Ovary (tissue), 9 donors: Measurements from ENCODE around the gene TNIK. TPM values are rescaled to one million over a fixed set of nuclear protein-coding genes. Genes with fewer than 3 reads are reported as not detected.
"Not testable (repeated sequence)": the region's sequence is repeated elsewhere in the genome, so short reads cannot be mapped to it uniquely, and the experiment has no call there.

ENCODE experiments used
- DNase-seq, 5 donors: peaks; one replicate each; pipeline ENCODE4 v3.0.0-alpha.2; 2019 to 2020
- H3K27ac ChIP-seq, 2 donors: fragments of 200-600 bp; one replicate each; pipeline versions ENCODE4 v1.5.1 to v1.8.0; 2019 to 2022
- H3K27me3 ChIP-seq: fragments of 200-600 bp; one replicate; pipeline ENCODE4 v1.8.0; 2022
- H3K36me3 ChIP-seq: fragments of 200-600 bp; sonication (generic); one replicate; pipeline ENCODE4 v1.5.1; 2019
- H3K4me1 ChIP-seq: one replicate; pipeline ENCODE4 v1.8.1; 2013; ENCODE audit warnings: mild to moderate bottlenecking, moderate library complexity; ENCODE audit not compliant: insufficient read depth
- H3K4me3 ChIP-seq: fragments of 200-600 bp; sonication (generic); one replicate; pipeline ENCODE4 v1.5.1; 2017
- H3K9me3 ChIP-seq, 2 donors: fragments of 200-600 bp in 1 of 2; sonication (generic) in 1 of 2; one replicate each; pipeline versions ENCODE4 v1.5.1 to v1.8.1; 2013 to 2019; ENCODE audit warnings: mild to moderate bottlenecking in 1 of 2, moderate library complexity in 1 of 2
- EP300 ChIP-seq: sonication (generic); formaldehyde crosslinking; IDR thresholded peaks from one replicate; pipeline ENCODE4 v1.6.1; 2017; ENCODE audit warnings: antibody characterized with exemption
- POLR2A ChIP-seq: fragments of 450-650 bp; IDR thresholded peaks from one replicate; pipeline ENCODE4 v1.6.1; 2017; ENCODE audit warnings: antibody characterized with exemption, mild to moderate bottlenecking, moderate library complexity
- WGBS, 3 donors: extraction: QIAGEN DNeasy Blood & Tissue Kit in 1 of 3; methylation state at CpG; one replicate each; pipeline versions ENCODE4 v1.1.5 to v1.1.7; 2013 to 2017; 5-methylcytosine and 5-hydroxymethylcytosine counted together
- intact Hi-C, 4 donors: fragments of 100-400 bp; cut with DNase I; formaldehyde crosslinking; loops; one replicate each; pipeline versions ENCODE4 v1.11.0 to v1.15.1; 2022 to 2023
- polyA plus RNA-seq, 2 donors: library from polyadenylated mRNA; stranded (reverse); fragments of 200-250 nt in 1 of 2; fragments of 350-450 nt in 1 of 2; fragmentation: Illumina TruSeq in 1 of 2; extraction: RNeasy Lipid Tissue Mini Kit (QIAGEN cat#74804) in 1 of 2; gene quantifications; one replicate each; pipeline ENCODE4 v1.2.3, GENCODE V29; 2013 to 2014
- total RNA-seq, 7 donors: library from RNA; depleted of rRNA in 2 of 7; stranded (reverse); fragments of >200 nt in 2 of 7; fragmentation: NEBNext Ultra II Directional in 3 of 7; extraction: Animal tissue kit (Norgen Biotek cat#: 25700) in 3 of 7; gene quantifications; one replicate each; pipeline versions ENCODE4 v1.1.0 to v1.2.4, GENCODE V29; 2016 to 2023
- TF ChIP-seq, protein P1 (sequence below), 3 donors: fragments of 450-650 bp in 2 of 3; fragments of 200-600 bp in 1 of 3; IDR thresholded peaks; one replicate each; pipeline versions ENCODE4 v1.5.1 to v1.8.0; 2016 to 2022; ENCODE audit warnings: antibody characterized with exemption in 3 of 3, mild to moderate bottlenecking in 1 of 3
- donor health status: DM: no; HTN: no; CAD: no; lungs with moderate emphysema.
- donor health status: DM: no; HTN: no; CAD: no.
- donor health status: Bipolar disorder and iron deficiency.
- donor health status: DM: yes; HTN: yes; CAD: no.
- donor health status: DM: no; HTN: no; CAD: no.
- donor health status: DM: yes; HTN: yes; CAD: no.

The TNIK gene
- total and polyA plus RNA-seq, 9 donors: 1.1 to 9.5 (median 4.5) TPM

DNA sequence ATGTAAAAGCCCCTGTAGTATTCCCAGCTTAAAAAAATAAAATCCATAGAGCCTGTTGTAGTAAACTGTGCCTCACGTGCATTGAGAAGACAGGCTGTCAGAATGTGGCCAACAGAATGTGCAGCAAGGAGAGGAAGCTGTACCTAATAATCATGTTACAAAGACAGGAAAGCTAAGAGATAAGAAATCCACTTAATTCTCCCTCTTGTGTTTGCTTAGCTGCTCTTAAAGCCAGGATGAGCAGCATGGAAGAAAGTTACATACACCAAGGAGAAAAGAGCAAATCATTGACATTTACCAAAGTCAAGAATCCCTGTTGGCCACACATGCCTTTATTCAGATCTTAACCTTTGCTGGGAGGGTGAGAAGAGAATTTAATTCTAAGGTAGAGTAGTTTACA, 85.9 kb downstream of the TNIK start:
- H3K27ac ChIP-seq: no peak overlapping the region
- no peaks in the 10 kb centered on the region for H3K9me3 ChIP-seq
- no peak overlapping the region for H3K4me3 ChIP-seq
- WGBS, 3 donors: 33 to 54% (median 49%) methylated on average over 1 of the region's 1 CpG
- TF ChIP-seq, protein P1, sequence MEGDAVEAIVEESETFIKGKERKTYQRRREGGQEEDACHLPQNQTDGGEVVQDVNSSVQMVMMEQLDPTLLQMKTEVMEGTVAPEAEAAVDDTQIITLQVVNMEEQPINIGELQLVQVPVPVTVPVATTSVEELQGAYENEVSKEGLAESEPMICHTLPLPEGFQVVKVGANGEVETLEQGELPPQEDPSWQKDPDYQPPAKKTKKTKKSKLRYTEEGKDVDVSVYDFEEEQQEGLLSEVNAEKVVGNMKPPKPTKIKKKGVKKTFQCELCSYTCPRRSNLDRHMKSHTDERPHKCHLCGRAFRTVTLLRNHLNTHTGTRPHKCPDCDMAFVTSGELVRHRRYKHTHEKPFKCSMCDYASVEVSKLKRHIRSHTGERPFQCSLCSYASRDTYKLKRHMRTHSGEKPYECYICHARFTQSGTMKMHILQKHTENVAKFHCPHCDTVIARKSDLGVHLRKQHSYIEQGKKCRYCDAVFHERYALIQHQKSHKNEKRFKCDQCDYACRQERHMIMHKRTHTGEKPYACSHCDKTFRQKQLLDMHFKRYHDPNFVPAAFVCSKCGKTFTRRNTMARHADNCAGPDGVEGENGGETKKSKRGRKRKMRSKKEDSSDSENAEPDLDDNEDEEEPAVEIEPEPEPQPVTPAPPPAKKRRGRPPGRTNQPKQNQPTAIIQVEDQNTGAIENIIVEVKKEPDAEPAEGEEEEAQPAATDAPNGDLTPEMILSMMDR (IDR thresholded peaks at IDR 0.05): no peak
- TF ChIP-seq EP300 (no peak), POLR2A (no peak)
- no peaks in the 10 kb centered on the region for H3K4me1 ChIP-seq
- intact Hi-C loops: no loop called here
- no peak for DNase-seq
- H3K36me3 ChIP-seq: no peaks in the 10 kb centered on the region
- H3K27me3 ChIP-seq: no peaks in the 10 kb centered on the region

DNA sequence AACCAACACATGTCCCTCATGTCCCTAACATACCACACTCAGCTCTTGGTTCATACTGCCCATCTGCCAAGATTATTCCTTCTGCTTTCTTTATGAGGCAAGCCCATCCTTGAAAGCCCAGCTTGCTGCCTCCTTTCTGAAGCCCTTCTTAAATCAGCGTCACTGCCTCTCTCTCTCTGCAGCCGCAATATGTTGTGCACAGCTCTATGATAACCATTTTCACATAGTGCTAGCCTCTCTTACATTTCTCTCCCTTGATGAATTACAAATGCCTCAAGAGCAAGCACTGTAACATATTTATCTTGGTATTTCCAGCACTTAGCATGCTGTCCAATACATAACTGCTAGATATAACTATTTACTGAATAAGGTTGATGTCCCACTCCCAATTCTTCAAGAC, 86.5 kb downstream of the TNIK start:
- 79 to 92% (median 89%) methylated on average over 2 of the region's 2 CpGs for WGBS, 3 donors
- H3K9me3 ChIP-seq: no peaks in the 10 kb centered on the region
- H3K27me3 ChIP-seq: no peaks in the 10 kb centered on the region
- H3K4me1 ChIP-seq: no peaks in the 10 kb centered on the region
- no peak for DNase-seq
- H3K27ac ChIP-seq: no peak overlapping the region
- H3K4me3 ChIP-seq: no peak overlapping the region
- intact Hi-C loops: no loop called here
- H3K36me3 ChIP-seq: no peaks in the 10 kb centered on the region
- no peak for TF ChIP-seq POLR2A
- TF ChIP-seq, protein P1 (IDR thresholded peaks at IDR 0.05): no peak
- TF ChIP-seq EP300: no peak

DNA sequence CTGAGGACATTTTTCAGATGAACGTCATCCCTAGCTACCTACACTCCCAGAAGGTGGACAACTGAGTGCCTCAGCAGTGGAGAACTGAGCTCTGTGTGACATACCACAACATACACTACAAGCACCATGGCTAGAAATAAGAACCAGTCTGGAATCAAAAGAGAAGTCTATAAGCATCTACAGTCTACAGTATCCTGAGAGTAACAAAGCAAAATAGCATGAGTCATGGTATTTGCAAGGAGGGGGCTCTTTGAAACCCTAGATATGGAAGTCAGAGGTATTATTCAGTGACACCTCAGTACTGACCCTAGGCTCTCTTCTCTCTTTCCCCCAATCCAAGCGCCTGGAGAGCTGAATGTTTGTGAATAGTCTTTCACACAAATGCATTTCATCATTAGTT, 87.5 kb downstream of the TNIK start:
- TF ChIP-seq, protein P1 (IDR thresholded peaks at IDR 0.05): no peak
- TF ChIP-seq POLR2A (no peak), EP300 (no peak)
- no peaks in the 10 kb centered on the region for H3K4me1 ChIP-seq
- no peak overlapping the region for H3K4me3 ChIP-seq
- no peak overlapping the region for H3K27ac ChIP-seq
- H3K36me3 ChIP-seq: no peaks in the 10 kb centered on the region
- H3K9me3 ChIP-seq: no peaks in the 10 kb centered on the region
- H3K27me3 ChIP-seq: no peaks in the 10 kb centered on the region
- intact Hi-C loops: no loop called here
- 96 to 97% (median 97%) methylated on average over 2 of the region's 2 CpGs for WGBS, 3 donors
- no peak for DNase-seq

DNA sequence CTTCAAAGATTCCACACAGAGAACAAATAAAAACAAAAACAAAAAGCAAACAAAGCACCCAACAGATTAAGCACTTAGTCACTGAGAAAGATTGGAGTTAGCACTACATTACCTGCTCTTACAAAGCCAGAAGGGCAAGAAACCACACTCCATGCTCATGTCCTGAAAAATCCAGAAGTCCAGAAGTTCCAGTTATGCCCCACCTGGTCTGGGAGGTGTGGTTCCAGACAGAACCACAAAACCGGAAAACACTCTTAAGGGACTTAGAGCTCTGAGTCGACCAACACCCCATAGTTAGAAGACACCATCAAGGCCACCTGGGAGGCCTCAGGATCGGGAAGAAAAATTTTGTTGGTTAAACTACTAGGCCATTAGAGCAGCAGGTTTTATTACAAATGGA, 88.9 kb downstream of the TNIK start:
- Histone ChIP-seq H3K4me3 (no peak overlapping the region), H3K4me1 (no peaks in the 10 kb centered on the region), H3K27me3 (no peaks in the 10 kb centered on the region), H3K36me3 (no peaks in the 10 kb centered on the region), H3K27ac (no peak overlapping the region), H3K9me3 (no peaks in the 10 kb centered on the region)
- intact Hi-C loops: no loop called here
- 78 to 93% (median 79%) methylated on average over 3 of the region's 3 CpGs for WGBS, 3 donors
- TF ChIP-seq POLR2A (no peak), EP300 (no peak)
- TF ChIP-seq, protein P1 (IDR thresholded peaks at IDR 0.05): no peak
- DNase-seq: no peak

DNA sequence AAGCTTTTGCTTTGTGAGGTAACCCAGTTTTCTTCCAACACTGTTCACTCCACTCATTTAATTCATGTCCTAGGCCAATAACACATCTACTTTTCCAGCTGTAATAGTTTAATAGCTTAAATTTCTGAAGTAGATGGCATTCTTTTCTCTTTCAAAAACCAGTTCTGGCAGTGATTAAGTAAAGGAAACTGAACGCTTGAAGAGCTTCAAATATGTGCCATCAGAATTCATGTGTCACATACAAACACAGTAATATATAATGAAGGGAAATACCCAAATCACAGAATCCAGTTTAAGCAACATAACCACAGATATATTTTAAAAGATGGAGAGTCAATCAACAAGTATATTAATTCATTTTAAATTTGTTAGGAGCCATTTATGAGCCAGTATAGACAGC, 91.0 kb downstream of the TNIK start:
- Histone ChIP-seq H3K27me3 (no peaks in the 10 kb centered on the region), H3K4me1 (no peaks in the 10 kb centered on the region), H3K27ac (no peak overlapping the region), H3K4me3 (no peak overlapping the region), H3K36me3 (no peaks in the 10 kb centered on the region), H3K9me3 (no peaks in the 10 kb centered on the region)
- DNase-seq: no peak
- WGBS, 3 donors: 87 to 94% (median 90%) methylated on average over 1 of the region's 1 CpG
- intact Hi-C loops: no loop called here
- no peak for TF ChIP-seq EP300
- no peak for TF ChIP-seq POLR2A
- TF ChIP-seq, protein P1 (IDR thresholded peaks at IDR 0.05): no peak

DNA sequence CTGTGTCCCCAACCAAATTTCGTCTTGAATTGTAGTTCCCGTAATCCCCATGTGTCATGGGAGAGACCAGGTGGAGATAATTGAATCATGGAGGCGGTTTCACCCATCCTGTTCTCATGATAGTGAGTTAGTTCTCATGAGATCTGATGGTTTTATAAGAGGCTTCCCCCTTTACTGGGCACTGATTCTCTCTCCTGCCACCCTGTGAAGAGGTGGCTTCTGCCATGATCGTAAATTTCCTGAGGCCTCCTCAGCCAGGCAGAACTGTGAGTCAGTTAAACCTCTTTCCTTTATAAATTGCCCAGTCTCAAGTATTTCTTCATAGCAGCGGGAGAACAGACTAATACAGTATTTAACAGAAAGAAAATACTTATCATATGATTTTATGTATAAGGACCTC, 93.5 kb downstream of the TNIK start:
- H3K36me3 ChIP-seq, H3K27ac ChIP-seq, H3K4me1 ChIP-seq, DNase-seq, intact Hi-C loops, H3K27me3 ChIP-seq, H3K4me3 ChIP-seq, H3K9me3 ChIP-seq: not testable (repeated sequence)
- 93 to 96% (median 95%) methylated on average over 5 of the region's 5 CpGs for WGBS, 3 donors
